ENCODE data around the gene AUTS2. TPM values are rescaled to one million over a fixed set of nuclear protein-coding genes. Genes with fewer than 3 reads are reported as not detected.

Gene AUTS2
- total RNA-seq, 1 experiment from 2014 or later: 2.5 TPM

DNA sequence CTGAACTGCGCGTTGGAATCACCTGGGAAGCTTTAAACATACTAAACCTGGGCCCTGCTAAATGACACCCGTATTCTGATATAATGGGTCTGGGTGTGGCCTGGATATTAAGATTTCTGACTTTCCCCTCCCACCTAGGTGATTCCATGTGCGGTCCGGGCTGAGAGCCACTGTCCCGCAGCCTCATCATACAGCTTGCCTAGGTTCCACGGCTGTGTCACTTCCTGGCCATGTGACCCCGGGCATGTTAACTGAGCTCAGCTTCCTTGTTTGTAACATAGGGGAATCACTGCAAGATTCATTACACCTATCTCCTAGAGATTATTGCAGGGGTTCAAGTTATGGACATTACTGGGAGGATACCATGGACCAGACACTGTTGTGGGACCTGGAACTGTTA, 1061.0 kb downstream of the AUTS2 start:
- no peaks in the 10 kb centered on the region for H3K36me3 ChIP-seq (ENCODE audit: control insufficient read depth, insufficient read depth, low read length)
- H3K4me3 ChIP-seq (ENCODE audit: low read depth in 2 of 2, low read length in 2 of 2): no peak overlapping the region
- intact Hi-C loops (cut with micrococcal nuclease; ENCODE audit: unreplicated experiment) (no loop called here), in situ Hi-C loops (cut with HindIII; ENCODE audit: low pct_unique_long_range_greater_than_20kb, low sequenced_read_pairs) (no loop called here)
- ATAC-seq (no peak), DNase-seq (ENCODE audit: low read depth, low spot score) (no peak)
- CTCF ChIA-PET: no interaction called here
- BruUV-seq (replicated peaks): no TSS peak
- no peak for TF ChIP-seq TCF7L2 (IDR thresholded peaks at IDR 0.05; ENCODE audit: low read depth, low read length)
- TF ChIP-seq, protein P1, sequence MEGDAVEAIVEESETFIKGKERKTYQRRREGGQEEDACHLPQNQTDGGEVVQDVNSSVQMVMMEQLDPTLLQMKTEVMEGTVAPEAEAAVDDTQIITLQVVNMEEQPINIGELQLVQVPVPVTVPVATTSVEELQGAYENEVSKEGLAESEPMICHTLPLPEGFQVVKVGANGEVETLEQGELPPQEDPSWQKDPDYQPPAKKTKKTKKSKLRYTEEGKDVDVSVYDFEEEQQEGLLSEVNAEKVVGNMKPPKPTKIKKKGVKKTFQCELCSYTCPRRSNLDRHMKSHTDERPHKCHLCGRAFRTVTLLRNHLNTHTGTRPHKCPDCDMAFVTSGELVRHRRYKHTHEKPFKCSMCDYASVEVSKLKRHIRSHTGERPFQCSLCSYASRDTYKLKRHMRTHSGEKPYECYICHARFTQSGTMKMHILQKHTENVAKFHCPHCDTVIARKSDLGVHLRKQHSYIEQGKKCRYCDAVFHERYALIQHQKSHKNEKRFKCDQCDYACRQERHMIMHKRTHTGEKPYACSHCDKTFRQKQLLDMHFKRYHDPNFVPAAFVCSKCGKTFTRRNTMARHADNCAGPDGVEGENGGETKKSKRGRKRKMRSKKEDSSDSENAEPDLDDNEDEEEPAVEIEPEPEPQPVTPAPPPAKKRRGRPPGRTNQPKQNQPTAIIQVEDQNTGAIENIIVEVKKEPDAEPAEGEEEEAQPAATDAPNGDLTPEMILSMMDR (IDR thresholded peaks at IDR 0.05): no peak
- TF ChIP-seq, protein P2, sequence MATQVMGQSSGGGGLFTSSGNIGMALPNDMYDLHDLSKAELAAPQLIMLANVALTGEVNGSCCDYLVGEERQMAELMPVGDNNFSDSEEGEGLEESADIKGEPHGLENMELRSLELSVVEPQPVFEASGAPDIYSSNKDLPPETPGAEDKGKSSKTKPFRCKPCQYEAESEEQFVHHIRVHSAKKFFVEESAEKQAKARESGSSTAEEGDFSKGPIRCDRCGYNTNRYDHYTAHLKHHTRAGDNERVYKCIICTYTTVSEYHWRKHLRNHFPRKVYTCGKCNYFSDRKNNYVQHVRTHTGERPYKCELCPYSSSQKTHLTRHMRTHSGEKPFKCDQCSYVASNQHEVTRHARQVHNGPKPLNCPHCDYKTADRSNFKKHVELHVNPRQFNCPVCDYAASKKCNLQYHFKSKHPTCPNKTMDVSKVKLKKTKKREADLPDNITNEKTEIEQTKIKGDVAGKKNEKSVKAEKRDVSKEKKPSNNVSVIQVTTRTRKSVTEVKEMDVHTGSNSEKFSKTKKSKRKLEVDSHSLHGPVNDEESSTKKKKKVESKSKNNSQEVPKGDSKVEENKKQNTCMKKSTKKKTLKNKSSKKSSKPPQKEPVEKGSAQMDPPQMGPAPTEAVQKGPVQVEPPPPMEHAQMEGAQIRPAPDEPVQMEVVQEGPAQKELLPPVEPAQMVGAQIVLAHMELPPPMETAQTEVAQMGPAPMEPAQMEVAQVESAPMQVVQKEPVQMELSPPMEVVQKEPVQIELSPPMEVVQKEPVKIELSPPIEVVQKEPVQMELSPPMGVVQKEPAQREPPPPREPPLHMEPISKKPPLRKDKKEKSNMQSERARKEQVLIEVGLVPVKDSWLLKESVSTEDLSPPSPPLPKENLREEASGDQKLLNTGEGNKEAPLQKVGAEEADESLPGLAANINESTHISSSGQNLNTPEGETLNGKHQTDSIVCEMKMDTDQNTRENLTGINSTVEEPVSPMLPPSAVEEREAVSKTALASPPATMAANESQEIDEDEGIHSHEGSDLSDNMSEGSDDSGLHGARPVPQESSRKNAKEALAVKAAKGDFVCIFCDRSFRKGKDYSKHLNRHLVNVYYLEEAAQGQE (IDR thresholded peaks at IDR 0.05; ENCODE audit: insufficient read depth in 1 of 2, low read depth in 2 of 2, low read length in 1 of 2): no peak
- no peak for TF ChIP-seq SIN3A (IDR thresholded peaks at IDR 0.05; ENCODE audit: borderline replicate concordance, insufficient read depth, low read depth, low read length)
- no peak for TF ChIP-seq POLR2AphosphoS5 (IDR thresholded peaks at IDR 0.05; ENCODE audit: low read depth, low read length)
- no peaks in the 10 kb centered on the region for H3K9me3 ChIP-seq (ENCODE audit: control insufficient read depth, insufficient read depth, low read depth, low read length)
- H3K27me3 ChIP-seq (ENCODE audit: control insufficient read depth, insufficient read depth, low read length): no peaks in the 10 kb centered on the region
- no peak overlapping the region for H3K27ac ChIP-seq (ENCODE audit: low read length)
- POLR2A ChIA-PET: no interaction called here
- H3K4me1 ChIP-seq (ENCODE audit: control insufficient read depth, insufficient read depth, low read length): no peaks in the 10 kb centered on the region

DNA sequence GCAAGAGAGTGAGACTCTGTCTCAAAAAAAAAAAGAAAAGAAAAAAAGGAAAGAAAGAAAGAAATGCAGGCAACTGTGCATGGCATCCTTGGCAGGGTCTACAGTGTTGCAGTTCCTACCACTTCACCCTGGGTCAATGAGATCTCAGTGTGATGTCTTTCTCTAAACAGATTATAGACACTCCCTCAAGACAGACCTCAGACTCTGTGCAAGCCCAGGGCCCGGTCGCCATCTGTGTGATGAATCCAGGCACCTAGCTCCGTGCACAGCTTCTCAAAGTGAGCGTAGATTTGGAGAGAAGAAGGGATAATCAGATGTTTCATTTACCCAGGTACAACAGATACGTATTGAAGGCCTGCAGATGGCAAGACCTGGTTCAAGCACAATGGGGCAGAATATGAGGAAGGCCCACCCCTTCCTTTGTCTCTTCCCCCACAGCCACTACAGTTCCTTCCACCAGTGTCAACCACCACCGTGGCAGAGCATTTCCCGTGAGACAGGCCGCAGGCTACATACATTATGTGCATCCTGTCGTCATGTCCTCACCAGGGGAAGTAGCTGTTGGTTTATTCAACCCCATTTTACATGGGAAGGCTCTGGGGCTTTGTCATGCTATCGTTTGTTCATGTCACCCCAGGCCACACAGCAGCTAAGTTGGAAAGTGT, 1062.0 kb downstream of the AUTS2 start:
- in situ Hi-C loops (cut with HindIII; ENCODE audit: low pct_unique_long_range_greater_than_20kb, low sequenced_read_pairs): no loop called here
- no peak overlapping the region for H3K27ac ChIP-seq (ENCODE audit: low read length)
- ATAC-seq: no peak
- intact Hi-C loops (cut with micrococcal nuclease; ENCODE audit: unreplicated experiment): no loop called here
- no peaks in the 10 kb centered on the region for H3K36me3 ChIP-seq (ENCODE audit: control insufficient read depth, insufficient read depth, low read length)
- BruUV-seq (replicated peaks): no TSS peak
- no peaks in the 10 kb centered on the region for H3K9me3 ChIP-seq (ENCODE audit: control insufficient read depth, insufficient read depth, low read depth, low read length)
- no peak overlapping the region for H3K4me3 ChIP-seq (ENCODE audit: low read depth in 2 of 2, low read length in 2 of 2)
- no peaks in the 10 kb centered on the region for H3K4me1 ChIP-seq (ENCODE audit: control insufficient read depth, insufficient read depth, low read length)
- TF ChIP-seq SIN3A (IDR thresholded peaks at IDR 0.05; ENCODE audit: borderline replicate concordance, insufficient read depth, low read depth, low read length): no peak
- TF ChIP-seq, protein P1 (IDR thresholded peaks at IDR 0.05): no peak
- no peak for TF ChIP-seq POLR2AphosphoS5 (IDR thresholded peaks at IDR 0.05; ENCODE audit: low read depth, low read length)
- no peak for TF ChIP-seq TCF7L2 (IDR thresholded peaks at IDR 0.05; ENCODE audit: low read depth, low read length)
- TF ChIP-seq, protein P2 (IDR thresholded peaks at IDR 0.05; ENCODE audit: insufficient read depth in 1 of 2, low read depth in 2 of 2, low read length in 1 of 2): no peak
- H3K27me3 ChIP-seq (ENCODE audit: control insufficient read depth, insufficient read depth, low read length): no peaks in the 10 kb centered on the region
- DNase-seq (ENCODE audit: low read depth, low spot score): no peak
- POLR2A ChIA-PET: no interaction called here
- CTCF ChIA-PET: no interaction called here

Data from Panc1 (cell line).